Measurements from ENCODE around the gene TUBG2.

Gene TUBG2

GRCh38 chr17:42677921-42678781, 19.1 kb downstream of the TUBG2 start:
- peak; percentile 98 for DNase-seq

- DNase-seq, result peak; percentile 78
These were observed 19.9 kb downstream of the TUBG2 start for GRCh38 chr17:42678951-42679491.

GRCh38 chr17:42679492-42680330, 20.6 kb downstream of the TUBG2 start:
- peak; percentile 97 for DNase-seq

- peak; percentile 70 for DNase-seq
These were observed 21.3 kb downstream of the TUBG2 start for GRCh38 chr17:42680331-42680808.

GRCh38 chr17:42681976-42682721, 23.1 kb downstream of the TUBG2 start, which contains the start of gene CNTNAP1:
TSS of gene CNTNAP1 (plus strand) at chr17:42682531. CDS start at chr17:42682830, 299 bp downstream.
- peak; percentile 89 for DNase-seq

- peak; percentile 89 for DNase-seq
These were observed 23.8 kb downstream of the TUBG2 start for GRCh38 chr17:42682722-42683403.

- DNase-seq, result peak; percentile 36
These were observed 24.4 kb downstream of the TUBG2 start for GRCh38 chr17:42683407-42684034.

- DNase-seq, result no peak
These were observed 26.0 kb downstream of the TUBG2 start for GRCh38 chr17:42684929-42685556.

GRCh38 chr17:42685831-42686230, 26.7 kb downstream of the TUBG2 start:
- no peak for DNase-seq

- no peak for DNase-seq
These were observed 27.5 kb downstream of the TUBG2 start for GRCh38 chr17:42686520-42687128.

- no peak for DNase-seq
These were observed 28.7 kb downstream of the TUBG2 start for GRCh38 chr17:42687707-42688320.

GRCh38 chr17:42690596-42690995, 31.5 kb downstream of the TUBG2 start:
- DNase-seq, result no peak

- DNase-seq, result no peak
These were observed 32.0 kb downstream of the TUBG2 start for GRCh38 chr17:42691021-42691545.

- no peak for DNase-seq
These were observed 33.4 kb downstream of the TUBG2 start for GRCh38 chr17:42692489-42692888.

GRCh38 chr17:42694524-42694923, 35.4 kb downstream of the TUBG2 start:
- DNase-seq, result no peak

- no peak for DNase-seq
These were observed 36.4 kb downstream of the TUBG2 start for GRCh38 chr17:42695500-42695899.

GRCh38 chr17:42697108-42697811, 38.2 kb downstream of the TUBG2 start:
- DNase-seq, result no peak

- DNase-seq, result no peak
These were observed 39.8 kb downstream of the TUBG2 start for GRCh38 chr17:42698736-42699414.

- no peak for DNase-seq
These were observed 40.3 kb downstream of the TUBG2 start for GRCh38 chr17:42699415-42699740.

Measured in DMS53 (cell line).